ENCODE data around the gene NAALADL1.
A peak's percentile ranks its signal among the peaks of the same experiment; 100 is the strongest.

The NAALADL1 gene

GRCh38 chr11:65083134-65083833 lies 24.9 kb upstream of the NAALADL1 start:
- DNase-seq (ENCODE audit: low read depth in 2 of 2): no peak

DNA sequence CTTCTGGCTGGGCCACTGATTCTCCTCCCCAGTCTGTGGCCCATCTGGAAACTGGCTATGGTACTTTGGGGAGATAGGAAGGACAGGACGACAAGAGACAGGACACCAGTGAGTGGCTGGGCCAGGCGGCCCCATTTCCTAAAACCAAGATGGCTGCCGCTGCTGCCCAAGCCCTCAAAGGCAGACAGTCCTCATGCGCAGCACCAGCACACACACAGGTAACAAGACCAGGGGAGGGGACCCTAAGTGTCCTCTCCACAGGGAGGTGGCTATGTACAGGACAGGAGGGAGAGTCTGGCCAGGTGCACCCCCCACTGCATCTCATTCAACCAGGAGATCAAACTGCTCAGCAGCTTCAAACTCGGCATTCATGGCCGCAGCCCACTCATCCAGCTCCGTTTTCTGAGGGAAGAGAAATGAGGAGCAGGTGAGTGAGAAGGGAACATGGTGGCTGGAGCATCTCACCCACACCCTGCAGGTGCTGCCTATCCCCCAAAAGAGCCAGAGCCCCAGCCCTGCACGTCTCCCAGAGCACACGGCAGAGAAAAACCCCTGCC lies 20.5 kb upstream of the NAALADL1 start:
- no peak for DNase-seq (ENCODE audit: low read depth in 2 of 2)

DNA sequence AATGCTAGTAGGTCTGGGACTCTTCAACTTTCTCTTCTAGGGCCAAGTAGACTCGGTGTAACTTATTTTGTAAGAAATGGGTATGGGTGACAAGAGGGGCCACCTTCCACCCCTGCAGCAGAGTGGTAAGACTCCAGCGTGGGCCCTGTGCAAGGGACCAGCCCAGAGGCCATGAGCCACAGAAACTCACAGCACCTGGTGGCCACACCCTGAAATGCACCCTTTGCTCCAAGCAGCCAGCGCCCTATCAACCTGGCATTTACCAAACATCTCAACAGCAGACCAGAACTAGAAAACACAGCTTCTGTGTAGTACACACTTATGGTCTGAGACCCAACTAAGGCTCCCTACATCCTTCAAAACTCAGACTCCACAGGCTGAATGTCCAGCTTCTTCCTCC lies 19.8 kb upstream of the NAALADL1 start:
- DNase-seq (ENCODE audit: low read depth in 2 of 2): peak; percentile 23 to 45

DNA sequence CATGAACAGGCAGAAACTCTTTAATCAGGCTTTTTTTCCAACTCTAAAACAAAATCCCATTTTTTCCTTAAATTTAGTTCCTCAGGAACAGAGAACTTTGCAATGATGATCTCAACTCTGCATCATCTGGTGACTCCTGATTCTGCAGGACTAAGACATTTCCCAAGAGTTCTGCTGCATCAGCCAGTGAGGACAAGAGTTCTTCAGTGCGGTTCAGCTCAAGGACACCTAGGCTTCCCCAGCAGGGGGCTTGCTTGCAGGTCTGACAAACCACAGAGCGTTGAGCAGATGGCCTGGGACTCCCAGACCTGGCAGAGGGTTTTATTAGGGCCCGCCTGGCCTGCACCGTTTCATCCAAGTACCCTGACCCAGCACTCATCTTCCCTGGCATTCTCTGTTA lies 19.1 kb upstream of the NAALADL1 start:
- DNase-seq (ENCODE audit: low read depth in 2 of 2): no peak

GRCh38 chr11:65072631-65072966 lies 14.2 kb upstream of the NAALADL1 start:
- no peak for DNase-seq (ENCODE audit: low read depth in 2 of 2)

GRCh38 chr11:65071907-65072630 lies 13.7 kb upstream of the NAALADL1 start:
- no peak for DNase-seq (ENCODE audit: low read depth in 2 of 2)

- no peak for DNase-seq (ENCODE audit: low read depth in 2 of 2)
Observed at GRCh38 chr11:65069217-65069616, 10.9 kb upstream of the NAALADL1 start.

- DNase-seq (ENCODE audit: low read depth in 2 of 2): no peak
Observed at GRCh38 chr11:65067446-65067845, 9.1 kb upstream of the NAALADL1 start.

GRCh38 chr11:65066805-65067291 lies 8.5 kb upstream of the NAALADL1 start:
- DNase-seq (ENCODE audit: low read depth in 2 of 2): no peak

GRCh38 chr11:65066315-65066714 lies 8.0 kb upstream of the NAALADL1 start:
- DNase-seq (ENCODE audit: low read depth in 2 of 2): no peak

GRCh38 chr11:65065851-65066250 lies 7.5 kb upstream of the NAALADL1 start:
- DNase-seq (ENCODE audit: low read depth in 2 of 2): no peak

GRCh38 chr11:65064847-65065240 lies 6.5 kb upstream of the NAALADL1 start:
- DNase-seq (ENCODE audit: low read depth in 2 of 2): no peak

GRCh38 chr11:65063532-65063931 lies 5.2 kb upstream of the NAALADL1 start:
- DNase-seq (ENCODE audit: low read depth in 2 of 2): no peak

GRCh38 chr11:65060913-65061408 lies 2.6 kb upstream of the NAALADL1 start:
- DNase-seq (ENCODE audit: low read depth in 2 of 2): no peak

DNA sequence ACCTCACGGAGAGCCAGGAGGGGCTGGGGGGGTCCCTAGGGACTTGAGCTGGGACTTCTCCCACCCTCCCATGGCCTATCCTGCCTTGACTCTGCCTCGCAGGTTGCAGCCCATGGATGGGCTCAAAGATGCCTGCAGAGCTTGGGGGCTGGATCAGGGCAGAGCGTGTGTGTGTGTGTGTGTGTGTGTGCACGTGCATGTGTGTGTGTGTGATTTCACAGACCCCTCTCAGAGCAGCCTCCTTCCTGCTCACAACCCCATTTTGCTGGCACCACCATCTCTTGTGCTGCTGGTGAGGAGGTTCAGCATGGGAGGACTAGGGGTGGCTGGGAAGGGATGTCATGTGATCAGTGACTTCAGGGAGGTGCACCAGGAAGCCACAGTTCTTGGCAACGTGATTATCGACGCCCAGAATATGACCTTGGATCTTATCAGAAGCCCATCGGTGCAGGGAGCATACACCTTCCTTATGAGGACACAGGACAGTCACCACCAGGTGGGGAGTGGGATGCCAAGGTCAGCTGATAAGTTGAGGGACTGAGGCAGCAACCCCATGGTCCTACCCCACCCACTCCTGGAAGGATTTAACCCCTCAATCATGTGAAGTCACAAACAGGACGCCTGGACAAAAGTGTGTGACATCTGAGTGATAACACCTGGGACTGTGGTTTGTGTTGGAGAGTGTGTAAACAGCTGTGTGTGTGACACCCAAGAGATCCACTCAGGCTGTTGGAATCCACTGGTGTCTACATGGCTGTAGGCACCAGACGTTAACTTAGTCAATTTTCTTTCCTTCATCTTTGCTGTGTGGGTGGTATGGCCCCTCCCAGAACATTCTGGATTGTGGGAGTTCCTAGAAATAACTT lies 1.8 kb upstream of the NAALADL1 start:
- no peak for DNase-seq (ENCODE audit: low read depth in 2 of 2)

DNA sequence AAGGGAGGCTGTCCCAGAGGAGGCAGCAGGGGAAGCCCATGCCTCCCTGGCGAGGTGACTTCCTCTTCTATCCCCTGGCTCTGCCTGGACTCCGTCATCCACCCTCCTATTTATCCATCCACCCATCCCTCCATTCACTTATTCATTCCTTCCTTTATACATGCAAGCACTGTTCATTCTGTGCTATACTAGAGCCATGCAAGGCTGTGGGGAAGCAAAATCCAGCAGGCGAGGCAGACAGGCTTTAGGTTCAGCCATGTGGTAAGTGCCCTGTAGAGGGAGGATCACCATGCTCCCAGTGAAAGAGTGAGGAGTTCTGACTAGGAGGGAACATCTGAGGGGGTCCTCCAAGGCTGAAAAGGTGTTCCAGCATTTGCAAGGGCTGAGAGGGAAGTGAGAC lies 1.2 kb upstream of the NAALADL1 start:
- DNase-seq (ENCODE audit: low read depth in 2 of 2): no peak

DNA sequence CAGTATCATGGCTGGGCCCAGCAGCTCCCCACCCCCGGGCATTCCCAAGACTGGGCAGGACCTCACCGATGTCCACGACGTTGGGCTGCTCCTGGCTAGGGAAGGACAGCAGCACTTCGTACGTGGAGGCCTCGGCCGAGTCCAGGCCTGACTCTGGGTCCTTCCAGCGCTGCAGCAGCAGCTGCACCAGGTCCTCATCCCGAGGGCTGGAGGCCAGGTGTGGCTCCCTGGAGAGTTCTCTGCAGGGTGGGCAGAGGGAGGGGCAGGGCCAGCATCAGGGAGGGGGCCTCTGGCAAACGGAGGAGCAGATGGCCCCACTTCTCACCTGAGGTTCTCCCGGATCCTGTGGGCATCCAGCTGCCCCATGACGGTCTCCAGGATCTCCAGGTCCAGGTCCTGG lies 341 bp downstream of the NAALADL1 start:
- DNase-seq (ENCODE audit: low read depth in 2 of 2): no peak

DNA sequence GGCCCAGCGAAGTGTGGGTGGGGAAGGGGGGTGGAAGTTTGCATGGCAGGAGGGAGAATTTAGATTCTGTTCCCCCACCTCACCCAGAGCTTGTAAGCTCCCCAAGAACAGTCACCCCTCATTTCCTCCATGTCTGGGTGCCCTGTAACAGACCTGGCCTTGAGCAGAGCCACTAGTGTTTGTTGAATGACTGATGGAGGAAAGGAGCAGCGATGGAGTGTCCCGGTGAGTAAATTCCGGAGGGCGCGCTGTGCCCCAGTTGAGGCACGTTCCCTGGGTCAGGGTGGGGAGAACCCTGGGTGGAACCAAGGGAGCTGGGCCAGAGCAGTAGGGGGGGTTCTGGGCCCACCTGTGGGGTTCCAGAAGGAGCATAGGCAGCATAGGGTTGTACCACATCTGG lies 827 bp downstream of the NAALADL1 start:
- no peak for DNase-seq (ENCODE audit: low read depth in 2 of 2)

DNA sequence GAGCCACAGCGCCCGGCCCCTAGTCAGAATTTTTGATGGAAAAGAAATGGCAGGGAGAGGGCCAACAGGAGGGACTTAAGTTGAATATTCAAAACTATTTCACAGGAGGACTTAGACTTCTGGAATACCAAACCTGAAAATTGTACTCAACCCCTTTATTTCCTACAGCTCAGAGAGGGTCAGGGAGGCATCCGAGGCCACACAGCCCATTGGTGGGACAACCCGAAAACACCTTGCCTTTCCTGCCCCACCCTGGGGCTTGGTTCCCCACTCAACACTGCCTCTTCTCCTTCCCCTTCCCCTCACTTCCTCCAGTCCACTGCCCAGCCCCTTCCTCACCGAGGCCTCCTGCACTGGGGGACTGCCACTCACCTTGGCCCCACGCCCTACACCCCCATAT lies 1.4 kb downstream of the NAALADL1 start:
- DNase-seq (ENCODE audit: low read depth in 2 of 2): no peak

GRCh38 chr11:65055538-65055937 lies 2.8 kb downstream of the NAALADL1 start:
- no peak for DNase-seq (ENCODE audit: low read depth in 2 of 2)

GRCh38 chr11:65053827-65054508 lies 4.4 kb downstream of the NAALADL1 start:
- DNase-seq (ENCODE audit: low read depth in 2 of 2): no peak

All from activated CD8-positive, alpha-beta memory T cell treated with anti-CD3 and anti-CD28 coated beads for 4 hours (primary cell).